OCI-LY3 (cell line): ENCODE results near the gene FUS.
"Not testable (repeated sequence)": the region's sequence is repeated elsewhere in the genome, so short reads cannot be mapped to it uniquely, and the experiment has no call there.

Source experiments
- H2AFZ ChIP-seq: fragments of 200-600, 300-600 bp; shearing (Covaris generic); 2 replicates; pipeline ENCODE4 v1.6.0; 2014; ENCODE audit warnings: antibody characterized with exemption, low read depth, low read length
- H3K27ac ChIP-seq: fragments of 200-600, 300-600 bp; sonication (generic); 2 replicates; pipeline ENCODE4 v1.5.1; 2014; ENCODE audit warnings: mild to moderate bottlenecking, low read length, moderate library complexity, mixed read lengths
- H3K27me3 ChIP-seq: fragments of 200-600, 300-600 bp; sonication (generic); 2 replicates; pipeline ENCODE4 v1.6.1; 2014; ENCODE audit warnings: low read depth, low read length, mixed read lengths
- H3K36me3 ChIP-seq: fragments of 200-600, 300-600 bp; sonication (generic); replicated peaks from 2 replicates; pipeline ENCODE3; 2014; ENCODE audit warnings: low read depth, low read length, mixed read lengths
- H3K4me1 ChIP-seq: fragments of 300-600, 200-600 bp; sonication (generic); 2 replicates; pipeline ENCODE4 v1.6.1; 2014; ENCODE audit warnings: low read length, mixed read lengths
- H3K4me2 ChIP-seq: fragments of 200-600, 300-600 bp; sonication (generic); 2 replicates; pipeline ENCODE4 v1.6.1; 2014; ENCODE audit warnings: low read length, mixed read lengths
- H3K4me3 ChIP-seq: fragments of 300-600, 200-600 bp; sonication (generic); 2 replicates; pipeline ENCODE4 v1.5.1; 2014; ENCODE audit warnings: antibody characterized with exemption, mild to moderate bottlenecking, low read length, moderate library complexity
- H3K79me2 ChIP-seq: fragments of 300-600, 200-600 bp; shearing (Covaris generic); 2 replicates; pipeline ENCODE4 v1.6.1; 2014; ENCODE audit warnings: mild to moderate bottlenecking, low read length, mixed read lengths
- H3K9ac ChIP-seq: fragments of 300-600, 200-600 bp; shearing (Covaris generic); 2 replicates; pipeline ENCODE4 v1.6.0; 2014; ENCODE audit warnings: mild to moderate bottlenecking, low read length, moderate library complexity
- H3K9me3 ChIP-seq: fragments of 200-600, 300-600 bp; shearing (Covaris generic); 2 replicates; pipeline ENCODE4 v1.6.1; 2014; ENCODE audit warnings: low read length, mixed read lengths; ENCODE audit not compliant: insufficient read depth
- H4K20me1 ChIP-seq: fragments of 200-600, 300-600 bp; sonication (generic); 2 replicates; pipeline ENCODE4 v1.6.1; 2016; ENCODE audit warnings: low read length, mixed read lengths; ENCODE audit not compliant: insufficient read depth
- CTCF ChIP-seq: fragments of 200-600, 300-600 bp; sonication (generic); IDR thresholded peaks from 2 replicates; pipeline ENCODE4 v1.5.1; 2014; ENCODE audit warnings: antibody characterized with exemption, low read length, low read depth
- EZH2phosphoT487 ChIP-seq: fragments of 200-600 bp; shearing (Covaris generic); IDR thresholded peaks from 2 replicates; pipeline ENCODE4 v1.6.1; 2018; ENCODE audit warnings: antibody characterized with exemption, mixed run types, low read depth

The FUS gene

DNA sequence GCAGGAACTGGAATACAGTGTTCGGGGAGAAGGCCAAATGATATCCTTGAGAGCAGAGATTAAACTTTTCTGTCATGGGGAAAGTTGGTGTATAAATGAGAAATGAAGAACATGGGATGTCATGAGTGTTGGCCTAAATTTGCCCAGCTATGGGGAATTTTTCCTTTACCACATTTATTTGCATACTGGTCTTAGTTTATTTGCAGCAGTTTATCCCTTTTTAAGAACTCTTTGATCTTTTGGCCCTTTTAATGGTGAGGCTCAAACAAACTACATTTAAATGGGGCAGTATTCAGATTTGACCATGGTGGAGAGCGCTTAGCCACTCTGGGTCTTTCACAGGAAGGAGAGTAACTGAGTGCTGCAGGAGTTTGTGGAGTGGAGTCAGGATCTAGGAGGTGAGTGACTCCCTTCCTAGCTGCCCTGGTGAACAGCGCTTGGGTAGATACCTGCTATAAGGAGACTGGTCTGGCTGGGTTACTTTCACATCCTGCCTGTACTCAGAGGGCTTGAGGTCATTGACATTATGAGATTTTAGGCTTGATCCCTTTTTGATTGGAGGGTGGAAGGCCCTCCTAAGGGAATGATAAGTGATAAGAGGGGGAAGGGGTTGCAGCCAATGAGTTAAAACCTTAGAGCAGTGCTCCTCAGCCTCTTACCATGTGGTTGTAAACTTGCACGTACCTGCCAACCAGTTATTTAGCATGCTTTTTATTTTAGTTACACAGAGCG lies 11.9 kb downstream of the FUS start:
- H3K4me1 ChIP-seq: 0 out of 2 replicates have a peak, but pooled peaks cover 2% of the 10 kb centered on the region
- H3K36me3 ChIP-seq: peaks cover 94% of the 10 kb centered on the region
- H3K27ac ChIP-seq: no peak overlapping the region
- H3K9ac ChIP-seq: no peak overlapping the region
- no peaks in the 10 kb centered on the region for H3K27me3 ChIP-seq
- H2AFZ ChIP-seq: no peak overlapping the region
- H3K9me3 ChIP-seq: no peaks in the 10 kb centered on the region
- peaks cover 89% of the 10 kb centered on the region for H4K20me1 ChIP-seq
- no peak overlapping the region for H3K4me2 ChIP-seq
- H3K4me3 ChIP-seq: no peak overlapping the region
- peaks cover 61% of the 10 kb centered on the region for H3K79me2 ChIP-seq
- TF ChIP-seq CTCF: no peak
- TF ChIP-seq EZH2phosphoT487: no peak

DNA sequence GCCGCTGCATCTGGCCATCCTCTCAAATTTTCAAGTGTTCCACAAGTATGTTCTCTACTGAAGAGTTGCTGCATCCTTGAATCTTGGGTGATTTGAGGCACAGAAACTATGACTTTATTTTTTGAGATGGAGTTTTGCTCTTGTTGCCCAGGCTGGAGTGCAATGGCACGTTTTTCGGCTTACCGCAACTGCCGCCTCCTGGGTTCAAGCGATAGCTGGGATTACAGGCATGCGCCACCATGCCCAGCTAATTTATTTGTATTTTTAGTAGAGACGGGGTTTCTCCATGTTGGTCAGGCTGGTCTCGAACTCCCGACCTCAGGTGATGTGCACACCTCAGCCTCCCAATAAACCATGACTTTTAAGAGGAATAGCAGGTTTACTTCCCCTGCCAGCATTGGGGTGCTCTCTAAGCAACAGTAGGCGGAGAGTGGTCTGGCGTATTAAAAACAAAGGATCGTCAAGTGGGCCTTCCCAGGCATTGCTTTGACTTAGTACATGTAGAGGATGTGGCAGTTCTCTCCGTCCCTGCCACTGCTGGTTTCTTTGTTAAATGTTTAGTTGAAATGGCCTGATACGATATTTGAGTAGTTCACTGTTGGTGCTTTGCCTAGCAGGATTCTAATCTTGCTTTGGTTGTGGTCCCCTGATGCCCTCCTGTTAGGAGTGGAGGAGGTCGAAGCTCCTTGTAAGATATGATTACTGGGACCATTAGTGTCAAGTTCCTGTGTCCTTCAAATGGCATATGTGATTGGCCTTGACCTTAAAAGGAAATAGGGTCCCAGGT lies 13.1 kb downstream of the FUS start:
- Histone ChIP-seq H3K27ac (no peak overlapping the region), H2AFZ (no peak overlapping the region), H3K4me3 (no peak overlapping the region), H3K9me3 (no peaks in the 10 kb centered on the region), H4K20me1 (peaks cover 81% of the 10 kb centered on the region), H3K79me2 (peaks cover 49% of the 10 kb centered on the region), H3K36me3 (peaks cover 82% of the 10 kb centered on the region), H3K27me3 (no peaks in the 10 kb centered on the region), H3K4me1 (0 out of 2 replicates have a peak, but pooled peaks cover 2% of the 10 kb centered on the region), H3K4me2 (no peak overlapping the region), H3K9ac (no peak overlapping the region)
- TF ChIP-seq EZH2phosphoT487: no peak
- TF ChIP-seq CTCF: no peak

DNA sequence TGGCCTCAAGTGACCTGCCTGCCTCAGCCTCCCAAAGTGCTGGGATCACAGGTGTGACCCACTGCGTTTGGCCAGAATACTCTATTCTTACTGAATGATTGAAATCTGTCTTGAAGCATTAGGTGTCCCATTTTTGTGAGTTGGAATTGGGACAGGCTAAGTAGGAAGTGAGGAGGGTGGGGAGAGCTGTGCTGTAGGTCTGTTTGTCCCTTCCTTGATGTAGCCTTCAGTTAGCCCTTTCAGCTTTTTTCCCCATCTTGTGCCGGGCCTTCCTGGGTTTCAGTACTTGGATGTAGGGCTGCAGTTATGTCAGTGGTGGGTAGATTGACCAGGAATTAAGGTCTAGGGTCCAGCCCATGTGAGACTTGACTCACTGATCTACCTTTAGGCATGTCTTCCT lies 13.9 kb downstream of the FUS start:
- Histone ChIP-seq H3K4me2 (no peak overlapping the region), H3K36me3 (peaks cover 74% of the 10 kb centered on the region), H4K20me1 (peaks cover 81% of the 10 kb centered on the region), H3K79me2 (peaks cover 41% of the 10 kb centered on the region), H2AFZ (no peak overlapping the region), H3K9me3 (no peaks in the 10 kb centered on the region), H3K9ac (no peak overlapping the region), H3K27me3 (no peaks in the 10 kb centered on the region), H3K4me3 (no peak overlapping the region), H3K27ac (no peak overlapping the region), H3K4me1 (0 out of 2 replicates have a peak, but pooled peaks cover 1% of the 10 kb centered on the region)
- TF ChIP-seq EZH2phosphoT487 (no peak), CTCF (no peak)

DNA sequence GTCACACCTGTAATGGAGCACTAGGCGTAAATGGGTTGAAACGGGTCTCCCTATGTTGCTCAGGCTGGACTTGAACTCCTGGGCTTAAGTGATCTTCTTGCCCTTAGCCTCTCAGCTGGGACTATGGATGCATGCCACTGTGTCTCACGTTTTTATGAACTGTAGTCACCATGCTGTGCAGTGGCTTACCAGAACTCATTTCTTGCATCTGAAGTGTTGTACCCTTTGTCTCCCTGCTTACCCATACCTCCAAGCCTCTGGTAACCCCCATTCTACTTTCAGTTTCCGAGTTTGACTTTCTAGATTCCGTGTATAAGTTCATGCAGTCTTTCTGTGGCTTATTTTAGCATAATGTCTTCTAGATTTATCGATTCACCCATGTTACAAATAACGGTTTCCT lies 15.0 kb downstream of the FUS start:
- no peaks in the 10 kb centered on the region for H3K27me3 ChIP-seq
- TF ChIP-seq EZH2phosphoT487 (no peak), CTCF (no peak)
- H3K27ac ChIP-seq: no peak overlapping the region
- H3K79me2 ChIP-seq: peaks cover 30% of the 10 kb centered on the region
- peaks cover 80% of the 10 kb centered on the region for H4K20me1 ChIP-seq
- H3K9me3 ChIP-seq: no peaks in the 10 kb centered on the region
- H3K36me3 ChIP-seq: peaks cover 70% of the 10 kb centered on the region
- no peak overlapping the region for H2AFZ ChIP-seq
- 0 out of 2 replicates have a peak, but pooled peaks cover under 1% of the 10 kb centered on the region for H3K4me1 ChIP-seq
- no peak overlapping the region for H3K4me2 ChIP-seq
- H3K9ac ChIP-seq: no peak overlapping the region
- no peak overlapping the region for H3K4me3 ChIP-seq

DNA sequence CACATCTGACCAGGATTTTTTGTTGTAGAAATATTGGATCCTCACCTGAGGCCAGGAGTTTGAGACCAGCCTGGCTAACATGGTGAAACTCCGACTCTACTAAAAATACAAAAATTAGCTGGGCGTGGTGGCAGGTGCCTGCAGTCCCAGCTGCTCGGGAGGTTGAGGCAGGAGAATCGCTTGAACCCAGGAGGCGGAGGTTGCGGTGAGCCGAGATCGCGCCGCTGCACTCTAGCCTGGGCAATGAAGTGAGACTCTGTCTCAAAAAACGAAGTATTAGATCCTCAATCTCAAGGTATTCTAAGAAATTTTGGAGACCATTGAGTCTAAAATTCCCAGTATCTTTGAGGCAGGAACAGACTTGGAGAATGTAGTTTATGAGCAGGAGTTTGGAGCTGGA lies 15.9 kb downstream of the FUS start:
- not testable (repeated sequence) for H3K4me1 ChIP-seq, H3K9ac ChIP-seq, H3K4me2 ChIP-seq, H3K27ac ChIP-seq, H3K9me3 ChIP-seq, H2AFZ ChIP-seq, H3K4me3 ChIP-seq, H3K27me3 ChIP-seq
- Histone ChIP-seq H4K20me1 (peaks cover 74% of the 10 kb centered on the region), H3K79me2 (peaks cover 21% of the 10 kb centered on the region), H3K36me3 (peaks cover 60% of the 10 kb centered on the region)
